Urinary bladder (tissue), 4 donors: ENCODE results near the gene KYAT1. TPM values are rescaled to one million over a fixed set of nuclear protein-coding genes. Genes with fewer than 3 reads are reported as not detected.

ENCODE experiments used
- DNase-seq: peaks from one replicate; pipeline ENCODE4 v3.0.0-alpha.2; 2015; ENCODE audit errors: extremely low spot score
- H3K27ac ChIP-seq: one replicate; pipeline ENCODE4 v1.5.1; 2013; ENCODE audit warnings: low read depth, mild to moderate bottlenecking, moderate library complexity
- H3K36me3 ChIP-seq: one replicate; pipeline ENCODE4 v1.6.1; 2013; ENCODE audit warnings: mild to moderate bottlenecking, moderate library complexity; ENCODE audit not compliant: insufficient read depth
- H3K4me1 ChIP-seq: one replicate; pipeline ENCODE4 v1.6.1; 2013; ENCODE audit warnings: mild to moderate bottlenecking, moderate library complexity; ENCODE audit not compliant: insufficient read depth
- H3K4me3 ChIP-seq: one replicate; pipeline ENCODE4 v1.5.1; 2013; ENCODE audit warnings: low read depth, low read length
- WGBS: extraction: QIAGEN DNeasy Blood & Tissue Kit; methylation state at CpG from one replicate; pipeline ENCODE4 v1.1.7; 2013; 5-methylcytosine and 5-hydroxymethylcytosine counted together
- polyA plus RNA-seq: library from polyadenylated mRNA; stranded (reverse); fragments of 200-250 nt; gene quantifications from one replicate; pipeline ENCODE4 v1.2.3, GENCODE V29; 2013
- total RNA-seq: library from RNA; depleted of rRNA; stranded (reverse); fragments of >200 nt; gene quantifications from one replicate; pipeline ENCODE4 v1.2.3, GENCODE V29; 2014
- donor health status: healthy with polysubstance abuse.
- donor health status: healthy.

KYAT1 gene
- total and polyA plus RNA-seq, 2 donors, result 5.4 to 7.8 TPM

DNA sequence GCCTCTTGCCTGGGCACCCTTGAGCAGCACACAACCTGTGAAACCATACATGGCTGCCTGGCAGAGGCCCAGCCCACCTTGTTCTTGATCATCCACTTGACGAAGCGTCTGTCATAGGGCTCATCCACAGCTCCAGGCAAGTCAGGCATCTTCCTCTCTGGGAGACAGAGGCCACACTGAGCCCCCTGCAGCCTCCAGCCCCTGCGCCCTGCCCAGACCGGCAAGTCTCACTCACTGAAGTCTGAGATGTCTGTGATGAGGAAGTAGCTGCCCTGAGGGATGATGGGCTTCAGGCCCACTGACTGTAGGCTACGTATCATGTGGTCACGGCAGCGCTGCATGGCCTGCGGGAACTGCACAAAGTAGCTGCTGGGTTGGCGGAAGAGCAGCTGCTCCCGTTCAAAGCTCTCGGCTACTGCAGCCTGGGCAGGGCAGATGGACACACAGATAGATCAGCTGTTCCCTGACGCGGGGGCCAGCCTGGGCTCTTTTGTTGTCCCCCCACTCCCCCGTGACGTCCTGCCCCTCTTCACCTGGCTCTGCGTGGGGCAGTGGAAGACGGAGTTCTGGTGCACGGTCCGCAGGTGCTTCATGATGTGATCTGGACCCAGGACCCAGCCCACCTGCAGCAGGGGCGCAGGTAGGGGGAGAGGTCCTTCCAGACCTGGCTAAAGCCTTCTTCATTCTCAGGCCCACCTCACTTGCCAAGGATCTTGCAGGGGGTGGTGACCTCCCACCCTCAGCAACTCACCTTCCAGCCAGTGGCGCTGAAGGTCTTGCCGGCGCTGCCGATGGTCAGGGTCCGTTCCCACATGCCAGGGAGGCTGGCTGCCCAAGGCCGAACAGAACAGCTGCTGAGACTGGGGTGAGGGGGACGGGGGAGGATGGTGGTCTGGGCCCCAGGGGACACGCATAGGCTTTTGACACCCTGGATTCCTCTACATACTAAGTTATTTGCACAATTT is 46.2 kb downstream of the KYAT1 start:
- no peak for DNase-seq
- H3K36me3 ChIP-seq, result no peaks in the 10 kb centered on the region
- H3K4me1 ChIP-seq, result no peaks in the 10 kb centered on the region
- H3K27ac ChIP-seq, result no peak overlapping the region
- WGBS, result 93% methylated on average over 28 of the region's 28 CpGs
- H3K4me3 ChIP-seq, result no peak overlapping the region

DNA sequence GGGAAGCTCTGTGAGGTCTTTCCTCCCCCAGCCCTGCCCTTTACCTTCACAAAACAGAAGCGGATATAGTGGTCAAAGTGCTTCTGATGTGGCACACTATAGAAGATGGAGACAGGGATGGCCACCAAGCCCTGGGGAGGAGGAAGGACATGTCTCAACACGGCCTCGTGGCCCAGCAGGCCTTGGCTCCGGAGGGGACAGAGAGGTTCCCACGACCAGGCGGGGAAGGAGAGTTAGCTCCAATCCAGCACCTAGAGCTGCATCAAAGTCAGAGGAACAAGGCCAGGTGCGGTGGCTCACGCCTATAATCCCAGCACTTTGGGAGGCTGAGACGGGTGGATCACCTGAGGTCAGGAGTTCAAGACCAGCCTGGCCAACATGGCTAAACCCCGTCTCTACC is 48.1 kb downstream of the KYAT1 start:
- H3K36me3 ChIP-seq, result no peaks in the 10 kb centered on the region
- H3K27ac ChIP-seq, result no peak overlapping the region
- H3K4me3 ChIP-seq, result no peak overlapping the region
- 90% methylated on average over 10 of the region's 10 CpGs for WGBS
- no peaks in the 10 kb centered on the region for H3K4me1 ChIP-seq
- DNase-seq, result no peak

DNA sequence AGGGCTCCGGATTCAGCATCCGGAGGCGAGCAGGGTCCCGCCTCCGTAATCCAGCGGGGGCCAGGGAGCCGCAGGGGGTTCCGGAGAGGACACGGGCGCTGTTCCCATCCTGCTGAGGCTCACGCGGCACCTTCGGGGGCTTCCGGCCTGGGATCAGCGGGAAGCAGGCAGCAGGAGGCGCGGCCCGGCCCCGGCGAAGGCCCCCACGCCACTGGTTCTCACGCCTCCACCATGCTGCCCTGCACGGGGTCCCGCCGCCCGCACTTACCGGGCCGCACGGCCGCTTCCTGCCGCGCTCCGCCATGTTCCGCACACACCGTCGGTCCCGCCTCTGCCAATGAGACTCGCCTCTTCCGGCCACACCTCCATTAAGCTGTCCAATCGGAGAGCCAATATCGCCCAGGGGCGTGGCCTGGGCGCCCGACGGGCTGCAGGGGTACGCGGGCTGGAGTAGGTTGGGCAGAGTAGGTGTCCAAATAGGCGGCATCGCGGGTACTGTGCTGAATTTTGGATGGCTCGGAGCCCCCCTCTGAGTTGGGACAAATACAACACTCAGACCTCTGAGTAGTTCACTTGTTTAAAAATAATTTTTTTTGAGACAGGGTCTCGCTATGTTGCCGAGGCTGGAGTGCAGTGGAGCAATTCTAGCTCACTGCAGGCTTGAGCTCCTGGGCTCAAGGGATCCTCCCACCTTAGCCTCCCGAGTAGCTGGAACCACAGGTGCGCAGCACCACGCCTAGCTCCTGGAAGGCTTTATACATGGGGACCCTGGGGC is 52.1 kb downstream of the KYAT1 start, which contains the start of gene SPOUT1:
Gene SPOUT1, minus strand, starts transcription at position 318 of the 775 bp plus-strand sequence. Its CDS starts 14 bp downstream, at position 304.
- WGBS, result under 1% methylated on average over 56 of the region's 56 CpGs
- Histone ChIP-seq H3K36me3 (no peaks in the 10 kb centered on the region), H3K27ac (peak within 1 kb of the TSS; percentile 26), H3K4me3 (peak within 1 kb of the TSS; percentile 80), H3K4me1 (no peaks in the 10 kb centered on the region)
- peak; percentile 84 for DNase-seq

DNA sequence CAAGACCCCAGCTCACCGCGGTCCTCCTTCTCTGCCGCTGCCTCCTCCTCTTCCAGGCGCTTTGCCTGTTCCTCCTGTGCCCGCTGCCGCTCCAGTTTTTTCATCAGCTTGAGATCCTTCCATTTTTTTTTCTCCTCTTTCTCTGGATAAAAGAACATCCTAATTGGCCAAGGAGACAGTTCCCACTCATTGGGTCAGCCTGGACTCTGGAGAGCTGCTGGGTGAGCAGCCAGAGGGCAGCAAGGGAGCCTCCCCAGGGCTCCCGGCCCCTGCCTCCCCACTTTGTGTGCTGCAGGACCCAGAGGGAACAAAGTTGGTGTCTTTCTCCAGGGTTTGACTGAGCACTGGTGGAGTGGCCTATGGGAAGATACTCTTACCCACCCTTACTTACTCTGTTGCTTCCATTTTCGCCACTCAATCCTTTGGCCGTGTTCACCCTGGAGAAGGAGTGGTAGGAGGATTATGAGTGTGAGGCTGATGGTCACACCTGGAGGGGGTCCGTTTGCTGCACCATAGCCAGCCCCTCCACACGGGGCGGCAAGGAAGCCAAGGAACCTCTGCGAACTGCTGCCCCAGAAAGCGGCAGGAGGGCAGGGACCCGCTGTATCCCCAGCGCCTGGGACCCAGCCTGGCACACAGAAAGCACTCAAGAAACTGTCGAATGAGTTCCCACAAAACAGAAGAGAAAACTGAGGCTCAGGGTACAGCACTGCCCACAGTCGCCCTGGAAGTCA is 52.9 kb downstream of the KYAT1 start:
- WGBS, result 32% methylated on average over 18 of the region's 18 CpGs

DNA sequence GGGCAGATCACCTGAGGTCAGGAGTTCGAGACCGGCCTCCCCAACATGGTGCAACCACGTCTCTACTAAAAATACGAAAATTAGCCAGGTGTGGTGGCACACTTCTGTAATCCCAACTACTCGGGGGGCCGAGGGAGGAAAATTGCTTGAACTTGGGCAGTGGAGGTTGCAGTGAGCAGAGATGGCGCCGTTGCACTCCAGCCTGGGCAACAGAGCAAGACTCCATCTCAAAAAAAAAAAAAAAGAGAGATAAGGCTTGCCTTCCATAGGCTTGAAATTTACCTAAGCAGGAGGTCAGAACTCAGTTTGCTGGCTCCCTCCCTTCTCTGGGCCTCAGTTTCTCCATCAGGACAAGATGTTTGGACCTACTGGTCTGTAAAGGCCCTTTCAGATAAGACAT is 53.5 kb downstream of the KYAT1 start:
- no peak for DNase-seq
- Histone ChIP-seq H3K36me3 (peaks cover 2% of the 10 kb centered on the region), H3K4me3 (no peak overlapping the region), H3K27ac (no peak overlapping the region), H3K4me1 (no peaks in the 10 kb centered on the region)
- 91% methylated on average over 8 of the region's 8 CpGs for WGBS

More for the DNA sequence above, 52.9 kb downstream of the KYAT1 start:
- no peak for DNase-seq
- peak overlapping the region; percentile 80 for H3K4me3 ChIP-seq
- H3K36me3 ChIP-seq, result peaks cover 2% of the 10 kb centered on the region
- H3K27ac ChIP-seq, result no peak overlapping the region
- no peaks in the 10 kb centered on the region for H3K4me1 ChIP-seq

DNA sequence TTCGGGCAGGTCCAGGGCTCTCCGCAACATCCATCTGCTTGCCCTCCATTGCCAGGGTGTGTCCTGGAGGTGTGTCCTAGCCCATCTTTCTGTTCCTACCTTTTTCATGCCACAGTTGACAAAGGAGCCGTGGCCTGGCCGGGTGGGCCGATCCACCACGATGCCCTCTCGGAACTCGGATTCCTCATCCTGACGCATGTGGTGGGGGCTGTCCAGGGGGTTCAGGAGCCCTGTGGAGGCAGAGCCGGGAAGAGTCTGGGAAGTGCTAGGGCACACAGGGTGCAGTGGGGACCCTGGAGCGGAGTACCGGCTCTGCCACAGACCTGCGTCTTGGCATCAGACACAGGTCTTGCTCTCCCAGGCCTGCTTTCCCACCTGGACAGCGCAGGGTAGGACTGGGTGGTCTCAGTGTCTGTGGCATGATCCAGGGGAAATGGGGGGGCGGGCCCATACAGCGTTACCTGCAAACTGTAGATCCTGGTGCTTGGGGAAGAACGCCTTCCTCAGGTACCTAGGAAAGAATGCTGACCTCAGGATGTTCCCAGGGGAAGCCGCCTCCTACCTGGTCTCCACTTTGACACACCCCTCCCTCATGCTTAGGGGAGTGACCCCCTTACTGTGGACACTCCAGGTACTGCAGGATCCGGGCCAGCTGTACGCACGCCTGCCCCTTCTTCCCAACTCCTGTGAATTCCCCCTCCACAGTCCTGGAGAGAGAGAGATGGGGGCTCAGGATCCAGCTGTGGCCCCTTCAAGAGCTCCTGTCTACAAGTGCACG is 55.6 kb downstream of the KYAT1 start:
- Histone ChIP-seq H3K36me3 (peaks cover 6% of the 10 kb centered on the region), H3K4me1 (no peaks in the 10 kb centered on the region), H3K4me3 (no peak overlapping the region), H3K27ac (no peak overlapping the region)
- 95% methylated on average over 22 of the region's 22 CpGs for WGBS
- no peak for DNase-seq

DNA sequence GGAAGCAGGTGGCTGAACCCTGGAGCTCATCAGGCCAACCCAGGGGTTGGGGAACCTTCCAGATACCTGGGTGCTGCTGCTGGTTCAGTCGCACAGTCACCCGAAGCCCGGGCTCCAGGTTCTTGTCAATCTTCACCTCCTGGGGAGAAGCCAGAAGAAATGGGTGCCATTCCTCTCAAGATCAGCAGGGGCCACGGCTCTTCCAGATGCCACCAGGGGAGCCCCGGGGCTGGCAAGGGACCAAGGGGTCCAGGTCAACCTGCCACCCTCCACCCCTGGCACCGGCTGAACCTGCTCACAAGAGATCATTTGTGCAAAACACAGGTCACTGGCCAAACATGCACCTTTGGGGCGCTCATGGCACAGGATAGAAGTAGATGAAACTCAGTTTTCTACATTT is 56.8 kb downstream of the KYAT1 start:
- 89% methylated on average over 7 of the region's 7 CpGs for WGBS
- Histone ChIP-seq H3K4me1 (no peaks in the 10 kb centered on the region), H3K27ac (no peak overlapping the region), H3K4me3 (no peak overlapping the region), H3K36me3 (peaks cover 6% of the 10 kb centered on the region)
- DNase-seq, result no peak

DNA sequence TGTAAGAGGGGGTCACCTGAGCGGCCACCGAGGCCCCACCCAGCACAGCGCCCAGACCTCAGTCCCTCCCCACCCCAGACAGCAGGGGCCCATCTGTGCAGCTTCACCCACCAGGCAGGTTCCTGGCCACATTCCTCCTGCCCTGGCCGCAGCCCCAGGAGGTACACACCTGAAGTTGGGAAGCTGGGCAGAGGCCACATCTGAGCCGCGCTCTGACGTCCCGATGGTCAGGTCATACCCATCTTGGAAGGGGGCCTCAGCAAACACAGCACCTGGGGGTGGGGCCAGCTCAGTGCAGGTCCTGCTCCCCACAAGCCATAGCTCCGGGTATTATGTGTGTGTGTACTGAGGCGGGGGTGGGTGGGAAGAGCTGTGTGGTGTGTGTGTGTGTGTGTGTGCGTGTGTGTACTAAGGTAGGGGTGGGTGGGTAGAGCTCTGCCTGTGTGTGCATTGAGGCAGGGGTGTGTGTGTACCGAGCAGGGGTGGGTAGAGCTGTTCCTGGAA is 57.8 kb downstream of the KYAT1 start:
- Histone ChIP-seq H3K4me1 (no peaks in the 10 kb centered on the region), H3K36me3 (peaks cover 6% of the 10 kb centered on the region), H3K4me3 (no peak overlapping the region), H3K27ac (no peak overlapping the region)
- no peak for DNase-seq
- WGBS, result 83% methylated on average over 12 of the region's 12 CpGs

DNA sequence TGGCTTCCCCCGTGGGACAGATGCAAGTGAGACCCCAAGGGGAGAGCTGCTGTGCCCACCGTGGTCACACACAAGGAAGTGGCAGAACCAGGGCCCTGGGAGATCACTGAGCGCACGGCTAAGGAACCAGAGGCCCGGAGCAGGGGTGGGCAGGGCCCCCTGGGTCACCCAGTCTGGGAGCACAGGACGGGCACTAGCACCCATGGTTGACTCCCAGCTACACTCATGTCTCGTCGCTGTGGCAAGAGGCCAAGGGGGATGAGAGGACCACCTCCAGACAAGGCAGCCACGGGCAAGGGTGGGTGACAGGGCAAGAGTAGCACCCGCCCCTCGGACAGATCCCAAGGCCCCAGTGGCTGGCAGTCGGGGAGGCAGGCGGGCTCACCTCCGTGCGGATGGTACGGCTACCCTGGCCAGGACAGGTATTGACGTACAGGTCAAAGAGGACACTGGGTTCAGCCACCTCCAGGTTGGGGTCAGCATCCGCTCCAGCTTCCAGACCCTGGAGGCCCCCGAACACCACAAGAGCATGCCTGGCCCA is 58.3 kb downstream of the KYAT1 start:
- DNase-seq, result no peak
- no peak overlapping the region for H3K4me3 ChIP-seq
- no peaks in the 10 kb centered on the region for H3K4me1 ChIP-seq
- peaks cover 6% of the 10 kb centered on the region for H3K36me3 ChIP-seq
- 87% methylated on average over 19 of the region's 19 CpGs for WGBS
- H3K27ac ChIP-seq, result no peak overlapping the region

DNA sequence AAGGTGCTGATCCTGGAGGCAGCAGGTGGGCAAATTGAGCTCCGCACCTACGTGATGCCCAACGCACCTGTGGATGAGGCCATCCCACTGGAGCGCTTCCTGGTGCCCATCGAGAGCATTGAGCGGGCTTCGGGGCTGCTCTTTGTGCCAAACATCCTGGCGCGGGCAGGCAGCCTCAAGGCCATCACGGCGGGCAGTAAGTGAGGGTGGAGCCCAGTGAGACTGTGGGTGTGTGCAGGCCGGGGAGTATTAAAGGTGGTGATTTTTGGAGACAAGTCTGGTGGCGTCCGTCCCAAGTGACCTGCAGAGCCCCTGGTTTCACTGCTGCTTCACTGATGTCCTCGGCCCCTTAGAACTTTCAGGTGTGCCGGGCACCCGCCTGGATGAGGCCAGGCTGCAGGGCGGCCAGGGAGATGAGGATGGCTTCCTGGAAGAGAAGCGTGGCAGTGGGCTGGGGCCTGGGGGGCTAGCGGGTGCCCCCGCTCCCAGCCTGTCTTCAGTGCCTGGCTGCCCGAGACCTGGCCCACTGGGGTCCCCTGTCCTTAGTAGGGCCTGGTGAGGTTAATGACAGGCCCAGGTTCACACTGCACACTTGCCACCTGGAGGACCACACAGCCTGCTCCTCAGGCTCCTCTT is 59.2 kb downstream of the KYAT1 start:
- Histone ChIP-seq H3K36me3 (peaks cover 6% of the 10 kb centered on the region), H3K4me3 (no peak overlapping the region), H3K27ac (no peak overlapping the region), H3K4me1 (no peaks in the 10 kb centered on the region)
- WGBS, result 93% methylated on average over 22 of the region's 22 CpGs
- no peak for DNase-seq

DNA sequence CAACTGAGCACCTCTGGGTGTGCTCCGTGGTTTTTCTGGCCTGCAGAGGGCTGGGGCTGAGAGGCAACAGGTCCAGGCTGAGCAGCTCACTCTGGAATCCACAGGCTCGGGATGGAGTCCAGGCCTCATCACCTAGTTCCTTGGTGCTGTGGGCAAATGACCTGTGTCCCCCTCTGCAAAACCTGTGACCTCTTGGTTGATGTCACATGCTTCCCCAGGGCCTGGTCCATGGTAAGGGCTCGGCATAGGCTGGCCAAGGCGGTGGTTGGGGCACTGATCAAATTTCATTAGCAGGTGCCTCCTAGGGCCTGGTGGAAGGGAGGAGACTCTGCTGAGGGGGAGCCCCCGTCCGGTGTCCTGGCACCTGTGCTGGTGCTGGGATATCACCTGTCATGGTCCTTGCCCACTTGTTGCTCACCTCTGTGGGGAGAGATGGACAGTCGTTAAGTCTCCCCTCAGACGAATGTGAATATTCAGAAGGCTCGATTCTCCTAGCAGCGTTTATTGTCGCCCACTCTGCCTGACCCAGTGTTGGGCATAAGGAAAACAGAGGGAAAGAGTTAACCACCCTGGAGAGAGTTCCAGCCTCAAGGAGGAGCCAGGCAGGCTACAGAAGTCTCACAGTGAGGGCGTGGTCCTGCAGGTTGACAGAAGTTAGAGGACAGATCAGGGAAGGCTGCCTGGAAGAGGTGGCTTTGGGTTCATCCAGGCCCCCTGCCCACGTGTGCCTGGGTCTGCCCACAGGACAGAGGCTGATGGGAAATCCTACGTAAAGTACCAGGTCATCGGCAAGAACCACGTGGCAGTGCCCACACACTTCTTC is 60.0 kb downstream of the KYAT1 start:
- H3K36me3 ChIP-seq, result peaks cover 6% of the 10 kb centered on the region
- no peak overlapping the region for H3K27ac ChIP-seq
- 90% methylated on average over 16 of the region's 16 CpGs for WGBS
- H3K4me1 ChIP-seq, result no peaks in the 10 kb centered on the region
- no peak overlapping the region for H3K4me3 ChIP-seq
- DNase-seq, result no peak
